Stimulated activated naive CD8-positive, alpha-beta T cell treated with anti-CD3 and anti-CD28 coated beads, Interleukin-15, Interleukin-2, amounts not matched to agents 100 ng/mL and 50 ng/mL, for 24 hours (primary cell): ENCODE measurements around the gene RNF144A.

Source experiments
- H3K27ac Mint-ChIP-seq: one replicate; pipeline ENCODE4 v1.8.0; 2021; ENCODE audit warnings: mild to moderate bottlenecking, mixed read lengths
- H3K27me3 Mint-ChIP-seq: one replicate; pipeline ENCODE4 v1.8.0; 2021; ENCODE audit warnings: mixed read lengths
- H3K36me3 Mint-ChIP-seq: one replicate; pipeline ENCODE4 v1.8.0; 2021; ENCODE audit warnings: low read depth, mixed read lengths
- H3K4me1 Mint-ChIP-seq: one replicate; pipeline ENCODE4 v1.8.0; 2021; ENCODE audit warnings: low read depth, mixed read lengths
- H3K4me3 Mint-ChIP-seq: one replicate; pipeline ENCODE4 v1.8.0; 2021; ENCODE audit warnings: mild to moderate bottlenecking, mixed read lengths
- H3K9me3 Mint-ChIP-seq: one replicate; pipeline ENCODE4 v1.8.0; 2021; ENCODE audit warnings: mixed read lengths

Gene RNF144A

DNA sequence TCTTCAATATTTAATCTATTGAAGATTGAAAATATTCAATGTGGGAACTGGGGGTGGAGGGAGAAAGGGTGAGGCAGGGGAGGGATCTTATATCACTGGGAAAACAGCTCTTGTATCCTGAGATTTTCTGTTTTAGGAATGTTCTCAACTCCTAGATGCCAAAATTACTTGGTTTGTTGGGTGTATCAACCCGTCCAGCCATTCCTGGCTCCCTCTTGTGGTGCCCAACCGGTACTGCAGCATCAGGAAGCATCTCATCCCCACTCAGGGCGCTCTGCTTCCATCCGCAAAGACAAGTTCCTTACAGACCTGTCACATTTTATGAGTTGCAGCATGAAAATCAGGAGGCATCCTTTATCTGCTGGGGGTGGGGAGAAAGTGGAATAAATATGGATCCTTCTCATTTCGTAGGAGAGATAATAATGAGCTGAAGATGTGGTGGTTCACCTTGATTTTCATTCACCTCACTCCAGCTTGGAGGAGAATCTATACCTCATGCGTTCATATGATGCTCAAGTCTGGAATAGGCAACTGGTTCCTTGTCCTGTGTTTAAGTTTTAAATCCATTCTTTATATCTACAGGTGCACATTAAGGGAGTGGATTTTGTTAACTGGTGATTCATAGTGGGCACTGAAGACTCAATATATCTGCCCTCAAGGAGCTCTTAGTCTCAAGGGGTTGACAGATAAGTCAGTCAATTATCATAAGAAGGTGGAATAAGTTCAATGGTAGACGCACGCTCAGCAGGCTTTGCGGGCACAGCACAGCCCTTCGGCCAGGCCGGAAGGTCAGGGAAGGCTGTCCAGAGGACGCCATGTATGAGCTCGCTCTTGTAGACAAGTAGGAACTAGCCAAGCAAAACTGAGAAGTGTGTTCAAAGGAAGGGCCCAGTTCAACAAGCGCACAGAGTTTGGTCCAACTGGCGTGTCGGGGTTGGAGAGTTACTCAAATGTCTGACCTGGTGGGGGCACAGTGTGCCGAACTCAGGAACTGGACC is 127.3 kb downstream of the RNF144A start:
- Mint-ChIP-seq H3K36me3 (peaks cover 40% of the 10 kb centered on the region), H3K27me3 (no peaks in the 10 kb centered on the region), H3K4me1 (peaks cover 18% of the 10 kb centered on the region), H3K4me3 (no peak overlapping the region), H3K27ac (no peak overlapping the region), H3K9me3 (no peaks in the 10 kb centered on the region)

DNA sequence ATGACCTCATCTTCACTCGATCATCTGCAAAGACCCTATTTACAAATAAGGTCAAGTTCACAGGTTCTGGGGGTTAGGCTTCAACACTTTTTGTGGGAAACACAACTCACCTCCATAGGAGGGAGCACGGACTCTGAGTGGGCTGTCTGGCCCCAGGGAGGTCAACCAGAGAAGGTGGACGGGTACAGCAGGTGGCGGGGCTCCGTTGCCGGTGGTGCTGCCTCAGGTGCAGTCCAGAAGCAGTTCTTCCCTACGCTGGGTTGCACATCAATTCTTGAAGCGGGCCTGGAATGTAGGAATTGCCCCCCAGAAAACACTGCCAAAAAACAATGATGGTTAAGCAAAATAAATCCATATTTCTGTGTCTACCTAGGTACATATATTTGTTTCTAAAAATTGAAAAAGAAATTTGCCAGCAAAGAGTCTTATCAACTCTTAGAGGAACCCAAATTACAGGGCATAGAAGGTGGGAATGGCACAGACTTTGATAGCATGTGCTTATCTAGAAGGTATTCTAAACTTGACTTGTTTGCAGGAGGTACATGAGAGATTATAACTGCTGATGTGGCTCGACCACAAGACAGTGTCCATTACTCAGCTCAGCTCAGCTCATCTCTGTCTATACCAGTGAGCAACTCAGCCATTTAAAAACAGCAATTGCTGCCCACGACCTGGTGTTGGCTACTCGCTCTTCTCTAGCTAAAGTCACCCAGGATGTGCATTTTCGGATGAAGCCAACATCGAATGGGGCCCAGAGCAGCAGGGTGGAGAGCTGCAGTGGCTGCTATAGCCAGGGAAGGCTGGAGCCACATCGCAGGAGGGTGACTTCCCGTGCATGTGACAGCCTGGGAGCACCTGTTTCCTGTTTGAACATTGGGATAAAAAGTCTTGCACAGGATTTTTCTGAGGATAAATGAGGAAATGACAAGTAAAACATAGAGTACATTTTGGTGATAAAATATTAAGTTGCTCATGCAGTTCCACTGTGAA is 128.7 kb downstream of the RNF144A start:
- Mint-ChIP-seq H3K27ac (no peak overlapping the region), H3K4me1 (peaks cover 18% of the 10 kb centered on the region), H3K27me3 (no peaks in the 10 kb centered on the region), H3K9me3 (no peaks in the 10 kb centered on the region), H3K4me3 (no peak overlapping the region), H3K36me3 (peaks cover 40% of the 10 kb centered on the region)

DNA sequence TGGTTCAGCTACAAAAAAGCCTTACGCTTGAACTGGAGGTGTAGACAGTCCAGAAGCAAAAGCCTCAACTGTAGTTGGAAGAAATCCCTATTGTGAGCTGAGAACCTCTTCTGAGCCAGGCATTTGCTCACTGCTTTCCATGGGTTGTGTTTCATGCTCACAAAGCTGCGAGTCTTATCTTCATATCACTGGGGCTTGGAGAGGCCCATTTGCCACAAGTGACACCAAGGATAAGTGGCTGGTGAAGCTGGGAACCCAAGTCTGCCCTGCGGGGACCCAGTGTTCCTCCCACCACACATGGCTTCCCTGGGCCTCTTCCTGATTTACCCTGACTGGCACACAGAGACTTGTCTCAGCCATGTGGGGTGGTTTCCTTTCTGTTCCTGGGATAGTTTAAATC is 130.4 kb downstream of the RNF144A start:
- H3K4me1 Mint-ChIP-seq: peaks cover 18% of the 10 kb centered on the region
- H3K4me3 Mint-ChIP-seq: no peak overlapping the region
- peaks cover 43% of the 10 kb centered on the region for H3K36me3 Mint-ChIP-seq
- H3K27ac Mint-ChIP-seq: no peak overlapping the region
- no peaks in the 10 kb centered on the region for H3K9me3 Mint-ChIP-seq
- H3K27me3 Mint-ChIP-seq: no peaks in the 10 kb centered on the region

DNA sequence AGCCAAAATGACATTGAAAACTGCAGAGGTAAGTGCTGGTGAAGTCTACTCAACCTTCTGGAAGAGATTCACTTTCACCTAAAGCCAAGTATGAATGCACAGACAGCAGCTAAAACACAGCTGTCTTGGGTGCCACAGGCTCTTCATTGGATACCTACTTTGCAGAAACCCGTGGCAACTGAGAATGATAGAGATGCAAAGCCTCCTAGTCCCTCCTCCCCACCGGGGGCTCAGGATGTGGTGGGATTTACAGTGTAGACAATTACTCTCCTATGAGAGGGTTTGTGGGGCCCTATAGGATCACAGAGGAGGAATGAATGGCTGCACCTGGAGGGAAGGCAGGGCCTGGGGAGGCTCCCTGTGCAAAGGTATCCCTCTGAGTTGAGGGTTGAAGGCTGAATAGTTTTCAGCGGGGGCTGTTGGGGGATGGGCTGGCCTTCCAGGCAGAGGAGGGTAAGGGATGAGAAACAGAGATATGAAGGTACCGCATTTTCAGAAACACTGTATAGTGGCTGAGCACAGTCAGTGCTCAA is 131.6 kb downstream of the RNF144A start:
- H3K4me3 Mint-ChIP-seq: no peak overlapping the region
- H3K4me1 Mint-ChIP-seq: peaks cover 18% of the 10 kb centered on the region
- no peaks in the 10 kb centered on the region for H3K9me3 Mint-ChIP-seq
- no peaks in the 10 kb centered on the region for H3K27me3 Mint-ChIP-seq
- no peak overlapping the region for H3K27ac Mint-ChIP-seq
- H3K36me3 Mint-ChIP-seq: peaks cover 43% of the 10 kb centered on the region

DNA sequence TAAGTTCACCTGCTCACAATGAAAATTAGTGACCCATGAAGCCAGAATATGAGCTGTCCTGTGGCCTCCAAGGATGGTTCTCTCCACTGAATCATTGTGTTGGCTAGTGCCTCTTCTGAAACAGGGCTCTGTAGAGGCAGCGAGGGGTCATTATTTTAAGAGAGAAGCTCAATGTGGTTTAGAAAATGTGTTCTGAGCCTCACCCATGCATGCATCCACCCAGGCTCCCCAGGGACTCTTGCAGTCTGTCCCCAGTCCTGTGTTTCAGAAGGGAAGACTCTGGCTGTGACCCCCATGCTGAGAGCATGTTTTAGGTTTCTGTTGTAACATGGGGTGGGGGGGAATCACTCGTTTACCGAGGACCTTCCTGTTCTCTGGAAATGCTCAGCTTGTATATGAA is 135.2 kb downstream of the RNF144A start:
- Mint-ChIP-seq H3K4me3 (no peak overlapping the region), H3K27ac (no peak overlapping the region), H3K4me1 (no peaks in the 10 kb centered on the region), H3K36me3 (peaks cover 19% of the 10 kb centered on the region), H3K9me3 (no peaks in the 10 kb centered on the region), H3K27me3 (no peaks in the 10 kb centered on the region)

DNA sequence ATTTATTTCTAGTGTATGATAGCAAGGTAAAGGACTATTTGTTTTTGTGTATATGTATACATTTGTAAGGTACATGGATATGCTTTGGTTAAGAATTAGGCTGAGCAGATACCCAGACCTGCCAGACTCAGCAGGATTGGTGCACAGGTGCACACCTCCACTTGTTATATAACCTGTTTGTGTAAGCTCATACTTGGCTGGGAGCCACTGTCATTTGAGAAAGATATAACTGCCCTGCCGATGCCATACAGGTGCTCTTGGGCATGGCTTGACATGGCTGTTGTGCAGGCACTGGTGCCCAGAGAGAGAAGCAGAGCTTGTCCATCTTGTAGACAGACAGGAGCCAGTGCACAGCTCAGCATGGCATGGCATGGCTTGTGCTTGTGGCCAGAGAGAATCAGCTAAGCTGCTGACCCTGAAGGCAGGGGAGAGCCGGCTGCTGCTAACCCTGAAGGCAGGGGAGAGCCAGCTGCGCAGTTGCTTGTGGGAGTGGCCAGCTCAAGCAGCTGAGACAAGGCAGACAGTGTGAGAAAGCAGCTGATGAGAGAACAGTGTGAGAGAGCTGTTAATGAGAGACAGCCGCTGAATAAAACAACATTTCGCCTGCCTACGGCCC is 136.5 kb downstream of the RNF144A start:
- H3K27me3 Mint-ChIP-seq: no peaks in the 10 kb centered on the region
- H3K4me3 Mint-ChIP-seq: no peak overlapping the region
- H3K9me3 Mint-ChIP-seq: no peaks in the 10 kb centered on the region
- H3K36me3 Mint-ChIP-seq: peaks cover 15% of the 10 kb centered on the region
- H3K4me1 Mint-ChIP-seq: no peaks in the 10 kb centered on the region
- H3K27ac Mint-ChIP-seq: no peak overlapping the region

DNA sequence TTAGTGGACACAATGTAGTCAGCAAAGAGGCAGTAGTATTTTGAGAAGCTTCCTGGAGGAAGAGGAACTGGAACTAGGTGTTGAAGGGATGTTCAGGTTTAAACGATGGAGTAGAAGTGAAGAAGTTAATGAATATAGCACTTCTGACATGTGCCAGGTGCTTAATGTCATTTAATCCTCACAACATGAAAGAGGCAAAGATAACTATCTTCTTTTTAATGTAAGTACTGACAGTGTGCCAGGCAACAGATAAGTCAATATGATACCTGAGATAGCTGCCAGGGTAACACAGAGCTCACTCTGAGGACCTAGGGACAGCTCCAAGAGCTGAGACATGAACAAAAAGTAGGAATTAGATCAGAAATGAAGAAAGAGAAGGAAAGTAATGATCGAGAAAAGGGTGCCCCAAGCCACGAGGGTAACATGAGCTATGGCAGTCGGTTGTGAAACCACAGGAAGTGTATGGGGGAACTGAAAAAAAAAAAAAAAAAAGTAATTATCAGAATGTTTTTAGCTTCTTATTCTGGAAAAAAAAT is 140.7 kb downstream of the RNF144A start:
- Mint-ChIP-seq H3K36me3 (peaks cover 8% of the 10 kb centered on the region), H3K4me1 (no peaks in the 10 kb centered on the region), H3K9me3 (no peaks in the 10 kb centered on the region), H3K27ac (peak overlapping the region; percentile 82), H3K4me3 (peak overlapping the region; percentile 58), H3K27me3 (no peaks in the 10 kb centered on the region)

DNA sequence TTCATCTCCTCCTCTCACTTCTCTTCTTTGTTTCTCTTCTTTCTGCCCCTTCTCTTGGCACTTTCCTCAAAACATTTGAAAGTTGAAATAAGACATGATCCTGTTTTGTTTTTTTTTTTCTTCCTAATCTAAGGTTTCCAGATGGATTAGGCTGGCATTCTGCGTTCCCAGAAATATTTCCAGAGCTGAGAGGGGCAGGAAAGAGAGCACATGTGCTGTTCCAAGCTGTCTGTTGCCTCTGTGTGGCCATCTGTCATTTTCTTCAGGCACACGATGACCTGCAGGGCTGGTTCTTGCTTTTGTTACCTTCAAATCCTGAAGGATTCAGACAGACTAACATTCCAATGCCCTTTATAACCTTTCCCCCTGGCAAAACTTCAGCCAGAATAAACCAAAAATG is 142.9 kb downstream of the RNF144A start:
- Mint-ChIP-seq H3K27ac (no peak overlapping the region), H3K27me3 (no peaks in the 10 kb centered on the region), H3K9me3 (peaks cover 7% of the 10 kb centered on the region), H3K4me3 (no peak overlapping the region), H3K4me1 (no peaks in the 10 kb centered on the region), H3K36me3 (peaks cover 18% of the 10 kb centered on the region)

DNA sequence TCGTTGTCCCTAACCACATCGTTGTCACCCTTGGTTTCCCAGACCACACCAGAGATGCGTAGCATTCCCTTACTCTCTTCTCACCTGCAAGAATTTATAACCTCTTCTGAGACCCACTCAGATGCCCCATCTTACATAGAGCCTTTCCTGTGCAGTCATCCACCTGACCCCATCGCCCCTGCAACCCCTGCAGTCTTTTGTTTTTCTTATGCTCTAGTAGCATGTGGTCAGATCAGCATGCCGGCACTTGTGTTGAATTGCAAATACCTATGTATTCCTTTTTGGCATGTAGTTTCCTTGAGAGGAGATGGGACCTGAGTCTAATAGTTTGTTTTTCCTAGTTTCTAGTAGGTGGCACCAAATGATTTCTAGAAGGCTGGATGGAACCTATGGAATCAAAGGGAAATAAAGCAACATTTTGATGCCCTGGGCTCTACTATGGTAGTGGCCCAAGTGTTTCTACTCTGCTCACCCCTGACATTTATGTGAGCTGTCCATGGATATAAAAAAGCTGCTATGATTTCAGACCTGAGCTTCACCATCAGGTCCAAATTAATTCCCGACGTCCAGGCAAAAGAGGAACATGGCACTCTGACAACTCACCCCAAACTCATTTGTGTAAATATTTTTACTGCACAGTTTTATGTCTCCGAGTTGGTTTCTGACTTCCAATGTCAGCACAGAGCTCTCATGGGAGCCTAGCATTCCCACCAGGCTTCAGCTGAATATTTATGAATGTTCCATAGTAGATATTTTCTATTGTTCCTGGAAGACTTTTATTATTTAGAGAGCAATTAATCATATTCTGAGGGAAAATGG is 143.6 kb downstream of the RNF144A start:
- peaks cover 18% of the 10 kb centered on the region for H3K36me3 Mint-ChIP-seq
- no peaks in the 10 kb centered on the region for H3K4me1 Mint-ChIP-seq
- H3K27ac Mint-ChIP-seq: no peak overlapping the region
- H3K27me3 Mint-ChIP-seq: no peaks in the 10 kb centered on the region
- H3K4me3 Mint-ChIP-seq: no peak overlapping the region
- H3K9me3 Mint-ChIP-seq: peaks cover 7% of the 10 kb centered on the region

DNA sequence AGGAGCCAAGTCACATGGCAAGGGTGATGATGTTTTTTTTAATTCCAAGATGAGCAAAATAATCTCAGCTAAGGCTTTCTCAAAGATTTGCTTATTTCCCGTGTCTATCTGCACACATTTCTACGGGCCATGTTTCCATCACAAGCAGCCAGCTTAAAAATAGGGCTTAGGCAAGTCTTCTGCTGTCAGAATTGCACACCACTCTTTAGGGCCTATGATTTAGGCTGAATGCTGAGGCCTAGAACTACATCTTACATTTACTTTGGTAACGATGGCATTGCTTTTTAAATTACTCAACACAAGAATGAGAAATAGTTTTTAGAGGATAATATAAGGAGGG is 144.2 kb downstream of the RNF144A start:
- Mint-ChIP-seq H3K27ac (no peak overlapping the region), H3K4me3 (no peak overlapping the region), H3K4me1 (no peaks in the 10 kb centered on the region), H3K36me3 (peaks cover 18% of the 10 kb centered on the region), H3K9me3 (peaks cover 7% of the 10 kb centered on the region), H3K27me3 (no peaks in the 10 kb centered on the region)

DNA sequence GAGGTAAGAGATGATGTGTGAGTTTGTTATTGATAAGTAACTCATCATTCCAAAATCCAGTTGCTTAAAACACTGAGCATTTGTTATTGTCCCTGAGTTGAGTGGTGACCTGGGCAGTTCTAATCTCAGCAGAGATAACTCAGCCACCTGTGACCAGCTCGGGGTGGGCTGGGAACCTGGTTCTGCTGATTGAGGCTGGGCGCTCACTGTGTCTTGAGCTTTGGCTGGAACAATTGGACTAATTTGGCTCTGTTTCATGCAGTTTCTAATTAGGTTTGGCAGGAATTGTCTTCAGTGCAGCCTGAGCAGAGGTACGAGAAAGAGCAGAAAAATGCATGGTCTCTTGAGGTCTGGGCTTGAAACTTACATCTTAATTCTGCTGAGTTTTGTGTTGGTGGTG is 144.7 kb downstream of the RNF144A start:
- no peak overlapping the region for H3K4me3 Mint-ChIP-seq
- peaks cover 18% of the 10 kb centered on the region for H3K36me3 Mint-ChIP-seq
- H3K27ac Mint-ChIP-seq: no peak overlapping the region

DNA sequence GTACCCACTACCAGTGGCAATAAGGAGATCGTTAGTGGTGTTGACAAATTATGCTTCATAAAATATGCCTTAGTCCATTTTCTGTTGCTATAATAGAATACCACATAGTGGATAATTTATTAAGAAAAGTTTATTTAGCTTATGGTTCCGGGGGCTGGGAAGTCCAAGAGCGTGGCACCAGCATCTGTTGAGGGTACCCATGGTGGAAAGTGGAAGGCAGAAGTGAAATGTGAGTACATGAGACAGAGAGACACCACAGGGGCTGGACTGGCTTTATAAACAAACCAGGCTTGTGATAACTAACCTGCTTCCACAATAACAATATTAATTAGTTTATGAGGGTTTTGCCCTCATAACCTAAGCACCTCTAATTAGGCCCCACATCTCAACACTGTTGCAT is 146.6 kb downstream of the RNF144A start:
- H3K27me3 Mint-ChIP-seq: no peaks in the 10 kb centered on the region
- peaks cover 7% of the 10 kb centered on the region for H3K9me3 Mint-ChIP-seq
- no peak overlapping the region for H3K4me3 Mint-ChIP-seq
- H3K27ac Mint-ChIP-seq: no peak overlapping the region
- H3K36me3 Mint-ChIP-seq: peaks cover 18% of the 10 kb centered on the region
- no peaks in the 10 kb centered on the region for H3K4me1 Mint-ChIP-seq

More for the DNA sequence above, 144.7 kb downstream of the RNF144A start:
- Mint-ChIP-seq H3K9me3 (peaks cover 7% of the 10 kb centered on the region), H3K4me1 (no peaks in the 10 kb centered on the region), H3K27me3 (no peaks in the 10 kb centered on the region)

DNA sequence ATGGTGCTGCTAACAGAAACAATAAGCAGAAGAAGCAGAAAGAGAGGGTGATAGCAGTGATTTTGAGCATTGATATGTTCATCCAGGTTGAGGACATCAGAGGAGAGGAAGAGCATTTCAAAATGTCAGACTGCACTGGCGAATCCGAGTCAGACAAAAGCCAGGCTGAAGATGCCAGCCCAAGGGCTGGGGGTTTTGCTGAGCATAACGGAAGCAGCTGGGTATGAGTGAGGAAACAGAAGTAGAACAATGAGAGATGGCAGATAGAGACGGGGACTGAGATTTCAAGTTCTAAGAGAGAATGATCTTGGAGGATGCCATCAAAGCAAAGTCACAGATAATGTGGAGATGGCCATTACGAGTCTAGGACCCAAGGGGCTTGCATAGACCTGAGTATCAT is 151.2 kb downstream of the RNF144A start:
- H3K9me3 Mint-ChIP-seq: peaks cover 2% of the 10 kb centered on the region
- H3K4me1 Mint-ChIP-seq: no peaks in the 10 kb centered on the region
- H3K27ac Mint-ChIP-seq: no peak overlapping the region
- H3K27me3 Mint-ChIP-seq: no peaks in the 10 kb centered on the region
- peaks cover 13% of the 10 kb centered on the region for H3K36me3 Mint-ChIP-seq
- H3K4me3 Mint-ChIP-seq: no peak overlapping the region

DNA sequence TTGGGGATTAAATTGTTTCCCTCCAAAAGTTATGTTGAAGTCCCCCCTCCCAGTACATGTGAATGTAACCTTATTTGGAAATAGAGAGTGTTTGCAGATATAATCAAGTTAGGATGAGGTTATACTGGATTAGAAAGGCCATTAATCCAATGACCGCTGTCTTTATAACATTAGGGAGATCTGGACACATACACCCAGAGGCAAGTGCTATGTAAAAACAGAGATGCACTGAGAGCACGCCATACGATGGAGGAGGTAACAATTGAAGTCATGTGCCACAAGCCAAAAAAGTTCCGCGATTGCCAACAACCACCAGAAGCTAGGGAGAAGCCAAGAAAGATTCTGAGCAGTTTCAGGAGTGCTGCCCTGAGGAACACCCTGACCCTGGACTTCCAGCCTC is 153.3 kb downstream of the RNF144A start:
- no peaks in the 10 kb centered on the region for H3K27me3 Mint-ChIP-seq
- H3K4me3 Mint-ChIP-seq: no peak overlapping the region
- no peaks in the 10 kb centered on the region for H3K4me1 Mint-ChIP-seq
- H3K36me3 Mint-ChIP-seq: peaks cover 8% of the 10 kb centered on the region
- no peaks in the 10 kb centered on the region for H3K9me3 Mint-ChIP-seq
- no peak overlapping the region for H3K27ac Mint-ChIP-seq
